ENCODE results near the gene SLC27A1.

Gene SLC27A1

GRCh38 chr19:17536955-17537354 lies 66.6 kb downstream of the SLC27A1 start:
- H2BK120ac ChIP-seq (ENCODE audit: low read depth, low read length): no peak overlapping the region
- H2BK5ac ChIP-seq (ENCODE audit: low read length): no peak overlapping the region
- DNase-seq (ENCODE audit: low spot score): no peak
- no peak overlapping the region for H2AFZ ChIP-seq (ENCODE audit: low read length)
- peaks cover 0 to 1% of the 10 kb centered on the region in 2 donors for H3K9me3 ChIP-seq (replicated peaks in 1 of 2; ENCODE audit: control insufficient read depth in 2 of 2, insufficient read depth in 1 of 2, low read depth in 1 of 2, low read length in 2 of 2)
- no peak overlapping the region for H3K9ac ChIP-seq (ENCODE audit: low read depth, low read length, poor library complexity)
- no peaks in the 10 kb centered on the region for H3K36me3 ChIP-seq (replicated peaks in 1 of 2; ENCODE audit: control insufficient read depth in 2 of 2, insufficient read depth in 2 of 2, low read length in 2 of 2)
- no peak overlapping the region for H2BK15ac ChIP-seq (ENCODE audit: low read length)
- no peak overlapping the region for H2AK5ac ChIP-seq (ENCODE audit: low read depth, low read length)
- peaks cover 0 to 5% of the 10 kb centered on the region in 2 donors for H3K4me1 ChIP-seq (ENCODE audit: control insufficient read depth in 2 of 2, insufficient read depth in 1 of 2, low read depth in 1 of 2, low read length in 2 of 2)
- H3K4me2 ChIP-seq (ENCODE audit: insufficient read depth, low read length, poor library complexity, severe bottlenecking): no peak overlapping the region
- H3K27ac ChIP-seq (replicated peaks; ENCODE audit: low read length): no peak overlapping the region
- H4K91ac ChIP-seq (ENCODE audit: low read depth, low read length, poor library complexity): no peak overlapping the region
- H3K4ac ChIP-seq (ENCODE audit: low read length): no peak overlapping the region
- no peak overlapping the region for H3K4me3 ChIP-seq (ENCODE audit: low read length in 2 of 2)
- H3K14ac ChIP-seq (ENCODE audit: low read length): no peak overlapping the region
- H2BK12ac ChIP-seq (ENCODE audit: low read length): no peak overlapping the region
- H4K8ac ChIP-seq (ENCODE audit: low read depth, low read length): no peak overlapping the region
- H3K18ac ChIP-seq (ENCODE audit: low read length): no peak overlapping the region
- H3K23ac ChIP-seq (ENCODE audit: low read depth, low read length, poor library complexity): no peak overlapping the region
- WGBS, 2 donors (ENCODE audit: extremely low coverage in 2 of 2, insufficient read length in 2 of 2, insufficient replicate concordance in 1 of 2): no CpG with 5 or more reads among the region's 6 CpGs
- H3K79me1 ChIP-seq (ENCODE audit: low read depth, low read length): no peaks in the 10 kb centered on the region
- peaks cover 0 to 7% (median 0%) of the 10 kb centered on the region in 3 experiments for H3K27me3 ChIP-seq (ENCODE audit: control insufficient read depth in 3 of 3, insufficient read depth in 3 of 3, low read depth in 1 of 3, low read length in 3 of 3)

- Histone ChIP-seq H3K27me3 (ENCODE audit: control insufficient read depth in 3 of 3, insufficient read depth in 3 of 3, low read depth in 1 of 3, low read length in 3 of 3) (peaks cover 0 to 7% (median 0%) of the 10 kb centered on the region in 3 experiments), H3K79me1 (ENCODE audit: low read depth, low read length) (no peaks in the 10 kb centered on the region), H3K4me2 (ENCODE audit: insufficient read depth, low read length, poor library complexity, severe bottlenecking) (peak overlapping the region; percentile 97), H3K23ac (ENCODE audit: low read depth, low read length, poor library complexity) (peak overlapping the region; percentile 61), H3K4ac (ENCODE audit: low read length) (no peak overlapping the region), H3K36me3 (replicated peaks in 1 of 2; ENCODE audit: control insufficient read depth in 2 of 2, insufficient read depth in 2 of 2, low read length in 2 of 2) (no peaks in the 10 kb centered on the region), H3K14ac (ENCODE audit: low read length) (no peak overlapping the region), H2BK12ac (ENCODE audit: low read length) (no peak overlapping the region), H3K9ac (ENCODE audit: low read depth, low read length, poor library complexity) (peak overlapping the region; percentile 76), H3K9me3 (replicated peaks in 1 of 2; ENCODE audit: control insufficient read depth in 2 of 2, insufficient read depth in 1 of 2, low read depth in 1 of 2, low read length in 2 of 2) (peaks cover 0 to 1% of the 10 kb centered on the region in 2 donors), H2AFZ (ENCODE audit: low read length) (peak overlapping the region; percentile 93), H3K4me1 (ENCODE audit: control insufficient read depth in 2 of 2, insufficient read depth in 1 of 2, low read depth in 1 of 2, low read length in 2 of 2) (peaks cover 0 to 5% of the 10 kb centered on the region in 2 donors), H2BK5ac (ENCODE audit: low read length) (peak overlapping the region; percentile 80), H3K27ac (replicated peaks; ENCODE audit: low read length) (no peak overlapping the region), H2BK15ac (ENCODE audit: low read length) (no peak overlapping the region), H3K18ac (ENCODE audit: low read length) (peak overlapping the region; percentile 85), H4K91ac (ENCODE audit: low read depth, low read length, poor library complexity) (no peak overlapping the region), H3K4me3 (ENCODE audit: low read length in 2 of 2) (peak overlapping the region; percentile 57 to 70), H2BK120ac (ENCODE audit: low read depth, low read length) (no peak overlapping the region), H2AK5ac (ENCODE audit: low read depth, low read length) (no peak overlapping the region), H4K8ac (ENCODE audit: low read depth, low read length) (no peak overlapping the region)
- no CpG with 5 or more reads among the region's 13 CpGs for WGBS, 2 donors (ENCODE audit: extremely low coverage in 2 of 2, insufficient read length in 2 of 2, insufficient replicate concordance in 1 of 2)
- no peak for DNase-seq (ENCODE audit: low spot score)
Observed at GRCh38 chr19:17538684-17539237, 68.4 kb downstream of the SLC27A1 start.

GRCh38 chr19:17539238-17540117 lies 69.2 kb downstream of the SLC27A1 start:
- peaks cover 0 to 5% of the 10 kb centered on the region in 2 donors for H3K4me1 ChIP-seq (ENCODE audit: control insufficient read depth in 2 of 2, insufficient read depth in 1 of 2, low read depth in 1 of 2, low read length in 2 of 2)
- H3K9me3 ChIP-seq (replicated peaks in 1 of 2; ENCODE audit: control insufficient read depth in 2 of 2, insufficient read depth in 1 of 2, low read depth in 1 of 2, low read length in 2 of 2): peaks cover under 1 to 1% of the 10 kb centered on the region in 2 donors
- H2AFZ ChIP-seq (ENCODE audit: low read length): peak overlapping the region; percentile 93
- H2BK12ac ChIP-seq (ENCODE audit: low read length): no peak overlapping the region
- H3K4me2 ChIP-seq (ENCODE audit: insufficient read depth, low read length, poor library complexity, severe bottlenecking): peak overlapping the region; percentile 97
- H2AK5ac ChIP-seq (ENCODE audit: low read depth, low read length): no peak overlapping the region
- peak overlapping the region; percentile 76 for H3K9ac ChIP-seq (ENCODE audit: low read depth, low read length, poor library complexity)
- H3K18ac ChIP-seq (ENCODE audit: low read length): peak overlapping the region; percentile 88
- H3K36me3 ChIP-seq (replicated peaks in 1 of 2; ENCODE audit: control insufficient read depth in 2 of 2, insufficient read depth in 2 of 2, low read length in 2 of 2): no peaks in the 10 kb centered on the region
- no peak overlapping the region for H4K91ac ChIP-seq (ENCODE audit: low read depth, low read length, poor library complexity)
- no peak overlapping the region for H3K27ac ChIP-seq (replicated peaks; ENCODE audit: low read length)
- no peak overlapping the region for H3K14ac ChIP-seq (ENCODE audit: low read length)
- no peak overlapping the region for H2BK15ac ChIP-seq (ENCODE audit: low read length)
- peak overlapping the region; percentile 80 for H2BK5ac ChIP-seq (ENCODE audit: low read length)
- no peak overlapping the region for H4K8ac ChIP-seq (ENCODE audit: low read depth, low read length)
- no peak overlapping the region for H3K4ac ChIP-seq (ENCODE audit: low read length)
- H2BK120ac ChIP-seq (ENCODE audit: low read depth, low read length): no peak overlapping the region
- WGBS, 2 donors (ENCODE audit: extremely low coverage in 2 of 2, insufficient read length in 2 of 2, insufficient replicate concordance in 1 of 2): no CpG with 5 or more reads among the region's 82 CpGs
- DNase-seq (ENCODE audit: low spot score): peak; percentile 95
- H3K27me3 ChIP-seq (ENCODE audit: control insufficient read depth in 3 of 3, insufficient read depth in 3 of 3, low read depth in 1 of 3, low read length in 3 of 3): peaks cover 0 to 7% (median 0%) of the 10 kb centered on the region in 3 experiments
- H3K79me1 ChIP-seq (ENCODE audit: low read depth, low read length): no peaks in the 10 kb centered on the region
- H3K23ac ChIP-seq (ENCODE audit: low read depth, low read length, poor library complexity): peak overlapping the region; percentile 61
- H3K4me3 ChIP-seq (ENCODE audit: low read length in 2 of 2): peak overlapping the region; percentile 57 to 79

DNA sequence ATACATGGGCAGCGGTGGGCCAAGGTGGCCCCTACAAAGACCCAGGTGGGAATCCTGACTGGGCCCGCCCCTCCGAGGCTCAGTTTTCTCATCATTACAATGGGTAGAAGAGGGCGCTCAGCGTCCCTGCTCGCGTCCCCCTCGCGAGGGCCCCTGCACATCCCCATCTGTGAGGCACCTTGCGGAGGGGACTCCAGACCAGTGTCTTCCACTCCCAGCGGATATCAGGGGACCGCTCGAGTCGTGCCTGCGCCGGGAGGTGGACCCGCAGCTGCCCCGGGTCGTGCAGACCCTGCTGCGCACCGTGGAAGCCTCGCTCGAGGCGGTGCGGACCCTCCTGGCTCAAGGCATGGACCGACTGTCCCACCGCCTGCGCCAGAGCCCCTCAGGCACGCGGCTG lies 69.8 kb downstream of the SLC27A1 start:
- H2BK5ac ChIP-seq (ENCODE audit: low read length): no peak overlapping the region
- H3K79me1 ChIP-seq (ENCODE audit: low read depth, low read length): no peaks in the 10 kb centered on the region
- peaks cover 0 to 5% of the 10 kb centered on the region in 2 donors for H3K4me1 ChIP-seq (ENCODE audit: control insufficient read depth in 2 of 2, insufficient read depth in 1 of 2, low read depth in 1 of 2, low read length in 2 of 2)
- no peak overlapping the region for H3K23ac ChIP-seq (ENCODE audit: low read depth, low read length, poor library complexity)
- peak overlapping the region; percentile 50 for H3K9ac ChIP-seq (ENCODE audit: low read depth, low read length, poor library complexity)
- no peak overlapping the region for H3K4me2 ChIP-seq (ENCODE audit: insufficient read depth, low read length, poor library complexity, severe bottlenecking)
- no peak overlapping the region for H2BK120ac ChIP-seq (ENCODE audit: low read depth, low read length)
- no peak overlapping the region for H4K91ac ChIP-seq (ENCODE audit: low read depth, low read length, poor library complexity)
- no CpG with 5 or more reads among the region's 30 CpGs for WGBS, 2 donors (ENCODE audit: extremely low coverage in 2 of 2, insufficient read length in 2 of 2, insufficient replicate concordance in 1 of 2)
- H3K4me3 ChIP-seq (ENCODE audit: low read length in 2 of 2): no peak overlapping the region
- H3K4ac ChIP-seq (ENCODE audit: low read length): no peak overlapping the region
- no peak overlapping the region for H2AFZ ChIP-seq (ENCODE audit: low read length)
- no peak for DNase-seq (ENCODE audit: low spot score)
- no peaks in the 10 kb centered on the region for H3K36me3 ChIP-seq (replicated peaks in 1 of 2; ENCODE audit: control insufficient read depth in 2 of 2, insufficient read depth in 2 of 2, low read length in 2 of 2)
- no peak overlapping the region for H3K14ac ChIP-seq (ENCODE audit: low read length)
- H3K27me3 ChIP-seq (ENCODE audit: control insufficient read depth in 3 of 3, insufficient read depth in 3 of 3, low read depth in 1 of 3, low read length in 3 of 3): peaks cover 0 to 6% (median 0%) of the 10 kb centered on the region in 3 experiments
- no peak overlapping the region for H2BK15ac ChIP-seq (ENCODE audit: low read length)
- H3K27ac ChIP-seq (replicated peaks; ENCODE audit: low read length): no peak overlapping the region
- H3K18ac ChIP-seq (ENCODE audit: low read length): peak overlapping the region; percentile 7
- H4K8ac ChIP-seq (ENCODE audit: low read depth, low read length): no peak overlapping the region
- peak overlapping the region; percentile 12 for H2BK12ac ChIP-seq (ENCODE audit: low read length)
- H2AK5ac ChIP-seq (ENCODE audit: low read depth, low read length): peak overlapping the region; percentile 28
- peaks cover 0 to 4% of the 10 kb centered on the region in 2 donors for H3K9me3 ChIP-seq (replicated peaks in 1 of 2; ENCODE audit: control insufficient read depth in 2 of 2, insufficient read depth in 1 of 2, low read depth in 1 of 2, low read length in 2 of 2)

Measured in neuronal stem cell (in vitro differentiated cells).